CD4-positive, alpha-beta T cell (primary cell): ENCODE measurements around the gene ASPHD2. TPM values are rescaled to one million over a fixed set of nuclear protein-coding genes. Genes with fewer than 3 reads are reported as not detected.

ENCODE experiments used
- ATAC-seq: fragments of 200-7000 bp; cut with Tn5 transposase; one replicate; pipeline ENCODE4 v1.10.0; 2022; ENCODE audit warnings: mild to moderate bottlenecking; ENCODE audit not compliant: poor library complexity
- CTCF ChIA-PET: fragments of 350-600 bp; sonication (Branson Sonifier 250); formaldehyde crosslinking; loops from one replicate; lab custom pipeline; 2021; ENCODE audit warnings: antibody characterized with exemption, inconsistent platforms; lab: Charles Lee
- POLR2A ChIA-PET: fragments of 350-600 bp; sonication (Branson Sonifier 250); formaldehyde crosslinking; loops from one replicate; lab custom pipeline; 2021; ENCODE audit warnings: antibody characterized with exemption, inconsistent platforms; lab: Charles Lee
- DNase-seq, 14 experiments: peaks; one replicate each; pipeline ENCODE4 v3.0.0-alpha.2; 2013 to 2020; ENCODE audit warnings: mixed read lengths in 2 of 14
- H3K27ac ChIP-seq, 2 donors: one replicate each; pipeline versions ENCODE4 v1.5.1 to v1.7.0; 2013; ENCODE audit warnings: low read length in 2 of 2, low read depth in 1 of 2, mild to moderate bottlenecking in 1 of 2
- H3K27me3 ChIP-seq, 2 experiments: 1 replicate in 1 of 2; 2 replicates in 1 of 2; pipeline versions ENCODE4 v1.6.1 to v1.7.0; 2013; ENCODE audit warnings: low read length in 2 of 2, control low read depth in 1 of 2, mild to moderate bottlenecking in 1 of 2, moderate library complexity in 1 of 2; ENCODE audit not compliant: insufficient read depth in 2 of 2, control insufficient read depth in 1 of 2
- H3K36me3 ChIP-seq: one replicate; pipeline ENCODE4 v1.6.1; 2013; ENCODE audit warnings: low read length, control low read depth; ENCODE audit not compliant: insufficient read depth
- H3K4me1 ChIP-seq: one replicate; pipeline ENCODE4 v1.6.1; 2013; ENCODE audit warnings: low read length, control low read depth; ENCODE audit not compliant: insufficient read depth
- H3K4me3 ChIP-seq: one replicate; pipeline ENCODE4 v1.5.1; 2013; ENCODE audit warnings: mild to moderate bottlenecking, low read length, moderate library complexity
- H3K9me3 ChIP-seq, 2 experiments: 1 replicate in 1 of 2; 2 replicates in 1 of 2; pipeline versions ENCODE4 v1.6.1 to v1.7.0; 2013; ENCODE audit warnings: low read length in 2 of 2, mild to moderate bottlenecking in 2 of 2, control low read depth in 1 of 2, moderate library complexity in 1 of 2; ENCODE audit not compliant: control insufficient read depth in 1 of 2, insufficient read depth in 1 of 2
- H3K27ac Mint-ChIP-seq: one replicate; pipeline ENCODE4 v1.8.0; 2020; ENCODE audit warnings: mixed read lengths
- H3K27me3 Mint-ChIP-seq: one replicate; pipeline ENCODE4 v1.8.0; 2021; ENCODE audit warnings: mixed read lengths
- H3K36me3 Mint-ChIP-seq: one replicate; pipeline ENCODE4 v1.8.0; 2021; ENCODE audit warnings: low read depth, mixed read lengths
- H3K4me1 Mint-ChIP-seq: one replicate; pipeline ENCODE4 v1.8.0; 2021; ENCODE audit warnings: low read depth, mixed read lengths
- H3K4me3 Mint-ChIP-seq: one replicate; pipeline ENCODE4 v1.8.0; 2020; ENCODE audit warnings: mild to moderate bottlenecking, mixed read lengths
- H3K9me3 Mint-ChIP-seq: one replicate; pipeline ENCODE4 v1.8.0; 2020; ENCODE audit warnings: mixed read lengths
- CTCF ChIP-seq: fragments of 200-600 bp; IDR thresholded peaks from one replicate; pipeline ENCODE4 v1.8.0; 2022; ENCODE audit warnings: antibody characterized with exemption, mild to moderate bottlenecking
- intact Hi-C, 2 experiments: fragments of 100-400 bp; cut with DNase I in 1 of 2; cut with micrococcal nuclease in 1 of 2; formaldehyde crosslinking; loops; one replicate each; pipeline versions ENCODE4 v1.15.1 to v1.9.0; 2023 to 2025; cut with DNase I, micrococcal nuclease
- total RNA-seq, 174 experiments: library from RNA in 2 of 174; stranded (reverse) in 2 of 174; gene quantifications; one replicate each; pipeline ENCODE4 v1.2.3 and lab custom pipeline; 2021 to 2026

ASPHD2 gene
- total RNA-seq, 2 experiments from 2014 or later = 0.70 to 0.85 TPM

- no peak overlapping the region for H3K27ac Mint-ChIP-seq
- TF ChIP-seq CTCF = no peak
- Histone ChIP-seq H3K9me3 (no peaks in the 10 kb centered on the region), H3K36me3 (peaks cover 6% of the 10 kb centered on the region), H3K4me1 (no peaks in the 10 kb centered on the region), H3K27me3 (no peaks in the 10 kb centered on the region), H3K27ac (no peak overlapping the region), H3K4me3 (no peak overlapping the region)
- CTCF ChIA-PET = no interaction called here
- H3K9me3 Mint-ChIP-seq = no peaks in the 10 kb centered on the region
- intact Hi-C loops = no loop called here
- no peaks in the 10 kb centered on the region for H3K27me3 Mint-ChIP-seq
- POLR2A ChIA-PET = no interaction called here
- H3K4me1 Mint-ChIP-seq = no peaks in the 10 kb centered on the region
- DNase-seq (no peak), ATAC-seq (no peak)
- no peak overlapping the region for H3K4me3 Mint-ChIP-seq
- H3K36me3 Mint-ChIP-seq = no peaks in the 10 kb centered on the region
These were observed 13.2 kb downstream of the ASPHD2 start for GRCh38 chr22:26442086-26442756.

- H3K27ac ChIP-seq = no peak overlapping the region
- no peaks in the 10 kb centered on the region for H3K4me1 ChIP-seq
- no peak overlapping the region for H3K27ac Mint-ChIP-seq
- H3K9me3 Mint-ChIP-seq = no peaks in the 10 kb centered on the region
- ChIA-PET POLR2A (no interaction called here), CTCF (no interaction called here)
- no peaks in the 10 kb centered on the region for H3K27me3 Mint-ChIP-seq
- H3K9me3 ChIP-seq = no peaks in the 10 kb centered on the region
- no peaks in the 10 kb centered on the region for H3K4me1 Mint-ChIP-seq
- peaks cover 6% of the 10 kb centered on the region for H3K36me3 ChIP-seq
- H3K4me3 Mint-ChIP-seq = no peak overlapping the region
- H3K36me3 Mint-ChIP-seq = no peaks in the 10 kb centered on the region
- no peak for TF ChIP-seq CTCF
- DNase-seq (no peak), ATAC-seq (no peak)
- H3K4me3 ChIP-seq = no peak overlapping the region
- H3K27me3 ChIP-seq = no peaks in the 10 kb centered on the region
- intact Hi-C loops = no loop called here
These were observed 15.0 kb downstream of the ASPHD2 start for GRCh38 chr22:26443901-26444690.

GRCh38 chr22:26444777-26445176 is 15.7 kb downstream of the ASPHD2 start:
- no peak overlapping the region for H3K4me3 Mint-ChIP-seq
- POLR2A ChIA-PET = no interaction called here
- H3K36me3 ChIP-seq = peaks cover 6% of the 10 kb centered on the region
- H3K36me3 Mint-ChIP-seq = peaks cover 1% of the 10 kb centered on the region
- H3K4me1 Mint-ChIP-seq = no peaks in the 10 kb centered on the region
- no peaks in the 10 kb centered on the region for H3K9me3 ChIP-seq
- intact Hi-C loops = no loop called here
- no peaks in the 10 kb centered on the region for H3K27me3 ChIP-seq
- DNase-seq (no peak), ATAC-seq (no peak)
- no peaks in the 10 kb centered on the region for H3K9me3 Mint-ChIP-seq
- CTCF ChIA-PET = no interaction called here
- no peak for TF ChIP-seq CTCF
- H3K27ac Mint-ChIP-seq = no peak overlapping the region
- H3K27me3 Mint-ChIP-seq = no peaks in the 10 kb centered on the region
- no peaks in the 10 kb centered on the region for H3K4me1 ChIP-seq
- no peak overlapping the region for H3K27ac ChIP-seq
- H3K4me3 ChIP-seq = no peak overlapping the region
